T47D (cell line): Measurements from ENCODE around the gene FDPS.
A peak's percentile ranks its signal among the peaks of the same experiment; 100 is the strongest.
"Not testable (repeated sequence)": the region's sequence is repeated elsewhere in the genome, so short reads cannot be mapped to it uniquely, and the experiment has no call there.

Experiments used
- DNase-seq, 2 experiments: peaks; one replicate each; pipeline versions ENCODE4 v3.0.0 to v3.0.0-alpha.2; 2011 to 2012; ENCODE audit warnings: low read depth in 1 of 2, low spot score in 1 of 2
- JUND ChIP-seq: IDR thresholded peaks from 2 replicates; pipeline ENCODE4 v1.6.1; 2012; ENCODE audit warnings: low read depth
- in situ Hi-C: cut with HindIII; loops from 2 replicates; pipeline ENCODE4 v1.10.0; 2016; ENCODE audit warnings: low sequenced_read_pairs, low pct_unique_long_range_greater_than_20kb

Gene FDPS

DNA sequence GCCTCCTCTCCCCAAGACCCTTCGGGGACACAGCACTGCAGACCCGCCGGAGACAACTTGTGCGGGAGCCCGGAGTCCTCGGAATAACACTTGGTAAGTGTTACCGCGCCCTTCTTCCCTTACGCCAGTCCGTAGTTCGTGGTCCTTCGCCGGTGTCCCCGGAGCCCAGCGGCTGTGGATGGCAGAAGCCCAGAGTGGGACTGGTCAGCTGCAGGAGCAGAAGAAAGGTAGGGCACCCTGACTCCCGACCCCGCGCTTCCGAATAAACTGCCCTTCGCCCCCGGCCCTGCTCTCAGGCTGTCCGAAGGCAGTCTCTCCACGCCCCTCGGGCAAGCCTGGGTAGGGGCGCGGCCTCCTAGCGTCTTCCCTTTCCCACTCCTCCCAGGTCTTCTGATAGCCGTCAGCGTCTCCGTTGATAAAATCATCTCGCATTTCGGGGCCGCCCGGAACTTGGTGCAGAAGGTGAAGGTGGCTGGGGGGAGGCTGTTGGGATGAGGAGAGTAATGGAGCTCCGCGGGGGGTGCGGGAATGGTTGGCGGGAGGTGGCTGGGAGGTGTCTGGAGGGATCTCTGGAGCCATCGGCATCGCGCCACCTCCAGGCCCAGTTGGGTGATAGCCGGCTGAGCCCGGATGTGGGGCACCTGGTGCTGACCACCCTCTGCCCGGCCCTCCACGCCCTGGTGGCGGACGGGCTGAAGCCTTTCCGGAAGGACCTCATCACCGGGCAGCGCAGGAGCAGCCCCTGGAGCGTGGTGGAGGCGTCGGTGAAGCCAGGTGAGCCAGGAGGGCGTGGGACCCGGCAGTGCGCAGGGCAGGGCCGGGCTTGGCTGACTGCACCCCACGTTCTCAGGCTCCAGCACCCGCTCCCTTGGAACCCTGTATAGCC is 16.3 kb downstream of the FDPS start:
- in situ Hi-C loops, result no loop called here

DNA sequence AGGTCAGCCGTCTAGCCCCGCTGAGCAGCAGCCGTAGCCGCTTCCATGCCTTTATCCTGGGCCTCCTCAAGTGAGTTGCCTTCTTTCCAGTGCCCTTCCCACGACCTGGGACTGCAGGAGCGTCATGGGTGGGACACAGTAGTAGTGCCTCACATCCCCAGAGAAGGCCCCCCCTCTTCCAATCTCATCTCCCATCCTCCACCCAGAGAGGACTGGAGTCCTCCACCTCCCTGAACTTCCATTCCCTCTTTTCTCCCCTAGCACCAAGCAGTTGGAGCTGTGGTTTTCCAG is 16.9 kb downstream of the FDPS start:
- in situ Hi-C loops, result no loop called here
- no peak for TF ChIP-seq JUND
- no peak for DNase-seq

More for the DNA sequence above, 16.3 kb downstream of the FDPS start:
- TF ChIP-seq JUND, result no peak
- DNase-seq, result peak; percentile 70 to 74

DNA sequence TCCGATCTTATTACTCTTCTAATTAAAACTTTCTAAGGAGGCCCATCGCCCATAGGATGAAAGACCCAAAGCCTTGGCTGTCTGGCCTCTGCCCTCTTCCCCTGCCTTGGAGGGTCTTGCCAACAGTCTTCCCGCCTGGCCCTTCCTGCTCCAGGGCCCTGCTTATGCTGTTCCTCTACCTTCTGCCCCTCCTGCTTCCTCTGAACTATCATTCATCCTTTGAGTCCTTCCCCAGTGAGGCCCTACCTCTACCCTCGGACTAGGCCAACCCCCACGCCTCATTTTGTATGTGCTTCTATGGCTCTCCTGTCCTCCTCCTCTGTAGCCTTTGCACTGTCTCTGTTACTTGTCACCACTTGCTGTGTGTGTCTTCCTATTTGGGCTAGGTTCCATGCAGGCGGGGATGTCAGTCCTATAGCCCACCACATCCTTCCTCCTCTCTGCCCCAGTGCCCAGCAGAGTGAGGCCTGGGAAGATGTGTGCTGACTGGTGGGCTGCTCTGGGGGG is 17.4 kb downstream of the FDPS start:
- in situ Hi-C loops, result no loop called here
- no peak for DNase-seq
- TF ChIP-seq JUND, result no peak

DNA sequence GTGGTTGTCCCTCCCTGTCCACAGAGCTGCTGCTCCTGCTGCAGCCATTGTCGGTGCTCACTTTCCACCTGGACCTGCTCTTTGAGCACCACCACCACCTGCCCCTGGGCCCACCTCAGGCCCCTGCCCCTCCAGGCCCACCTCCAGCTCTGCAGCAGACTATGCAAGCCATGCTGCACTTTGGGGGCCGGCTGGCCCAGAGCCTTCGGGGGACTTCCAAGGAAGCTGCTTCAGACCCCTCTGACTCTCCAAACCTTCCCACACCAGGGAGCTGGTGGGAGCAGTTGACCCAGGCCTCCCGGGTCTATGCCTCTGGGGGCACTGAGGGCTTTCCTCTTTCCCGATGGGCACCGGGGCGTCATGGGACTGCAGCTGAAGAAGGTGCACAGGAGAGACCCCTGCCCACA is 18.0 kb downstream of the FDPS start:
- in situ Hi-C loops, result no loop called here
- TF ChIP-seq JUND, result no peak
- DNase-seq, result no peak

DNA sequence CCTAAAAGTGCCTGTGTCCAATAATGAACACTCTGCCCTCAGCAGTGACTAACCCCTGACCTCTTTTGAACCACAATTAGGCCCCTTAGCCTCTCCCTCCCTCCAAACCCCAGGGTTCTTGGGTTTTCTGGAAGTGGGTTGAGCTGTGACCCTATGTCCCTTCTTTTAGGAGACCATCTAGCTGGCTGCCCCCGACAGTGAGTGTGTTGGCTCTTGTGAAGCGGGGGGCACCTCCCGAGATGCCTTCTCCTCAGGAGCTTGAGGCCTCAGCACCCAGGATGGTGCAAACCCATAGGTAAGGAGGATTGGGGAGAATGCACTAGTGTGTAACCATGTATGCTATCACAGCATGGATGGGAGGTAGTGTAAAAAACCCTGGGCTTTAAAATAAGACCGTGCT is 19.3 kb downstream of the FDPS start:
- DNase-seq, result no peak
- in situ Hi-C loops, result no loop called here
- no peak for TF ChIP-seq JUND

DNA sequence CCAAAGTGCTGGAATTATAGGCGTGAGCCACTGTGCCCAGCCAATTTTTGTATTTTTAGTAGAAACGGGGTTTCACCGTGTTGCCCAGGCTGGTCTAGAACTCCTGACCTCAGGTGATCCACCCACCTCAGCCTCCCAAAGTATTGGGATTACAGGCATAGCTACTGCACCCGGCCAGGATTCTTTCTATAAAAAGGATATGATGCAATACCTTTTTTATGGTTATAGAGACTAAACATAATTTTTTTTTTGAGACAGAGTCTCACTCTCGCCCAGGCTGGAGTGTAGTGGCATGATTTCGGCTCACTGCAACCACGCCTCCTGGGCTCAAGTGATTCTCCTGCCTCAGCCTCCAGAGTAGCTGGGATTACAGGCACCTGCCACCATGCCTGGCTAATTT is 20.2 kb downstream of the FDPS start:
- DNase-seq, in situ Hi-C loops: not testable (repeated sequence)

DNA sequence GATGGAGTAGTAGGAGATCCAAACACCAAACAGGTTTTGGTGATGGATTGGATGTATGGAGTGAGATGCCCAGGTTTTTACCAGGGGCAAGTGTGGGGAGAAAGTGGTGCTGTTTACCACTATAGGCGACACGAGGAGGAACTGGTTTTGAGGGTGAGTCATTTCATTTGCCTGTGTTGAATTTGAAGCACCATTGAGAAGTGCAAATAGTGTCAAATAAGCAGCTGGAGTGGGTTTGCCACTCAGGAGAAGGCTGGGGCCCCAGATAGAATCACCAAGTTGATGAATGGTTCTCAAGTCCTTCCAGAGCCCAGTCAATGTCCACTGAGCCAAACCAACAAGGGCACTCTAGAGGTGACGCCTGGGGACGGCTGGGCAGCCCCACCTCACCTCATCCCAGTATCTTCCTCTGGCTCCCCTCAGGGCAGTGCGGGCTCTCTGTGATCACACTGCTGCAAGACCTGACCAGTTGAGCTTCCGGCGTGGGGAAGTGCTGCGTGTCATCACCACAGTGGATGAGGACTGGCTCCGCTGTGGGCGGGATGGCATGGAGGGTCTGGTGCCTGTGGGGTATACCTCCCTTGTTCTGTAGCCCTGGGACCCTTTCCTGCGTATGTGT is 21.4 kb downstream of the FDPS start:
- no peak for TF ChIP-seq JUND
- in situ Hi-C loops, result no loop called here
- DNase-seq, result peak in 1 of 2 experiments; percentile 37

DNA sequence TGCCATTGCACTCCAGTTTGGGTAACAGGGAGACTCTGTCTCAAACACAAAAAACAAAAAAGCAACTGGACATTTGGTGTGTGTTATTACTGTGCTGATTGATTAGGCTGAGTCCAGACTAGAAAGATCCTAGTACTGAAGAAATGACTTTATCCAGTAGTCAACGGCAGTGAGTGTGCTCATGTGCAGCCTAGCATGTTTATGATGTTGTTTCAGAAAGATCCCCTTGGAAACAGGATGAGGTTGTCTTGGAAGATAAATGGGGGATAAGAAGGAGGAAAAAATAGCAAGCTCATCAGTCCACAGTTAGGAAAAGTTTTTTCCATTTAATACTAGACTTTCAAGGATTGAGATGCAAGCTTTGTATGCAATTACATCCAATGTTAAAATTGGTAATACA is 26.3 kb downstream of the FDPS start:
- in situ Hi-C loops, result no loop called here
- no peak for TF ChIP-seq JUND
- DNase-seq, result no peak

DNA sequence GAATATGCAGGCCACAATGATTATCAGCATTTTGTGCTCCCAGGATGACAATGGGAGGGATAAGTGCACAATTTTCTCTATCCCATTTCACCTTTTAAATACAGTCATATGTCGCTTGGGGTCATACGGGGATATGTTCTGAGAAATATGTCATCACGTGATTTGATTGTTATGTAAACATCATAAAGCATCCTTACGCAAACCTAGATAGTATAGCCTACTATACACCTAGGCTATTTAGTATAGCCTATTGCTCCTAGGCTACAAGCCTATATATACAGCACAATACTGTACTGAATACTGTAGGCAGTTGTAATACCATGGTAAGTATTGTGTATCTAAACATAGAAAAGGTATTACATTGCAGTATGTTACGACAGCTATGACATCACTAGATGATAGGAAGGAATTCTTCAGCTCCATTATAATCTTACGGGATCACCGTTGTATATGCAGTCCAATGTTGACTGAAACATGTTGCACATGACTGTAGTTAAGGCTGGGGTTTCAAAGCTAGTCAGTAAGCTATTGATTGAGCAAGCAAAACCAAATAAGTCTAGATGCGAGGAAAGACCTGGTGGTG is 30.9 kb downstream of the FDPS start:
- TF ChIP-seq JUND, result no peak
- no peak for DNase-seq
- in situ Hi-C loops, result no loop called here

DNA sequence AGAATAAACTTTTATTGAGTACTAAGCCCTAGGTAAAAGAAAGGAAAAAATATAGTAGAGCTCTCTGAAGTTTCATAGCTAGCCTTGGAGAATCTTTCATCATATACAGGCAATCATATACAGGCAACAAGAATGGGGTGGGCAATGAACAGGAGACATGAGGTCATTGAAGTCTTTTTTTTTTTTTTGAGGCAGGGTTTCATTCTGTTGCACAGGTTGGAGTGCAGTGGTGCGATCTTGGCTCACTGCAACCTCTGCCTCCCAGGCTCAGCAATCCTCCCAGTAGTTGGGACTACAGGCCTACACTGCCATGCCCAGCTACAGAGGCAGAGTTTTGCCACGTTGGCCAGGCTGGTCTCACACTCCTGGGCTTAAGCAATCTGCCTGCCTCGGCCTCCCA is 34.2 kb downstream of the FDPS start:
- DNase-seq, result no peak
- in situ Hi-C loops, result no loop called here
- no peak for TF ChIP-seq JUND

DNA sequence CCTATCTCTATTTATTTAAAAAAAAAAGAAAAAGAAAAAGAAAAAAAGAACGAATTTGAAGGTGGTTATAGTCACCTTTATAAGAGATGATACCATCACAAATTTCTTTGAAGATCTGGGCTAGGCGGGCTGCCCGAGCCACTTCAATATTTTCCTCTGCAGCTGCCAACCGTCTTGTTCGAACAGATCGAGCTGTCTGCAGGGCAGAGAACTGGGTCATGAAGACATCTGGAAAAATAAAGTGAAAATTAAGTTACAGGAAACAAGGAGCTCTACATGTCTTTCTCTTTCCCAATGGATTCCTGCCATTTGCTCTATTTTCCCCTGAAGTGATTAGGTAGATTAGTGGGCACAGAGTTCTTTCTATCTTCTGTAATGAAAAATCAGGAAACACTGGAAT is 44.0 kb downstream of the FDPS start:
- in situ Hi-C loops, result no loop called here
- TF ChIP-seq JUND, result no peak
- no peak for DNase-seq

DNA sequence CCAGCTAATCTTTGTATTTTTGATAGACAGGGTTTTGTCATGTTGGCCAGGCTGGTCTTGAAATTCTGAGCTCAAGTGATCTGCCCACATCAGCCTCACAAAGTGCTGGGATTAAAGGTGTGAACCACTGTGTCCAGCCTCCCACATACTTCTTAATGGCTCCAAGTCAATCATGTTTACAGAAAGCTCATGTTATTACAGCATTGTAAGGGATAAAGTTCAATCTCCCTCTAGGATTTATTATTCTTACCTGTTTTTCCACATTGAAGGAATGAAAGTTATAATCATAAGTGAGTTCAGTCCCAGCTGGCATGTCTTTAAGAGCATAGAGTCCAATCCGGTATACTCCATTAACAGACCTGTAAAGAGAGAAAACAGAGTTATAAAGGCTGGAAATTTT is 51.4 kb downstream of the FDPS start:
- TF ChIP-seq JUND, result no peak
- in situ Hi-C loops, result no loop called here
- no peak for DNase-seq
